SU-DHL-6 (cell line): Measurements from ENCODE around the gene SMAD3.

ENCODE experiments used
- H2AFZ ChIP-seq: fragments of 200-600 bp; sonication (generic); 2 replicates; pipeline ENCODE4 v1.6.1; 2014; ENCODE audit warnings: low read depth, mild to moderate bottlenecking, moderate library complexity, mixed read lengths, antibody characterized with exemption, low read length; ENCODE audit not compliant: severe bottlenecking
- H3F3A ChIP-seq: fragments of 200-600 bp; shearing (Covaris generic); 2 replicates; pipeline ENCODE4 v1.6.0; 2016; ENCODE audit warnings: antibody characterized with exemption, mild to moderate bottlenecking; ENCODE audit not compliant: insufficient read depth
- H3K27ac ChIP-seq: fragments of 200-600 bp; sonication (generic); 2 replicates; pipeline ENCODE4 v1.5.1; 2016; ENCODE audit warnings: low read depth, mild to moderate bottlenecking, low read length, moderate library complexity, mixed read lengths
- H3K27me3 ChIP-seq: fragments of 200-600 bp; sonication (generic), shearing (Covaris generic); 2 replicates; pipeline ENCODE4 v1.6.0; 2014; ENCODE audit warnings: mild to moderate bottlenecking, low read length
- H3K36me3 ChIP-seq: fragments of 200-600 bp; sonication (generic); 2 replicates; pipeline ENCODE4 v1.6.1; 2014; ENCODE audit warnings: mild to moderate bottlenecking, low read length, mixed read lengths
- H3K4me2 ChIP-seq: fragments of 300-600, 200-600 bp; shearing (Covaris generic), sonication (generic); 2 replicates; pipeline ENCODE4 v1.6.0; 2014; ENCODE audit warnings: low read length, low read depth, mild to moderate bottlenecking; ENCODE audit not compliant: poor library complexity, severe bottlenecking
- H3K4me3 ChIP-seq: fragments of 200-600 bp; sonication (generic); 2 replicates; pipeline ENCODE4 v1.5.1; 2014; ENCODE audit warnings: antibody characterized with exemption, low read length, mild to moderate bottlenecking, mixed read lengths; ENCODE audit not compliant: insufficient read depth, poor library complexity, severe bottlenecking
- H3K79me2 ChIP-seq: fragments of 200-600 bp; sonication (generic); 2 replicates; pipeline ENCODE4 v1.6.1; 2014; ENCODE audit warnings: mild to moderate bottlenecking, low read length, moderate library complexity; ENCODE audit not compliant: insufficient read depth
- H3K9ac ChIP-seq: fragments of 200-600 bp; sonication (generic); 2 replicates; pipeline ENCODE4 v1.7.0; 2014; ENCODE audit warnings: mild to moderate bottlenecking, low read length
- H3K9me2 ChIP-seq: fragments of 200-600 bp; sonication (generic); replicated peaks from 2 replicates; pipeline ENCODE4 v1.6.1; 2014; ENCODE audit warnings: low read length; ENCODE audit not compliant: insufficient read depth
- H3K9me3 ChIP-seq: fragments of 200-600 bp; sonication (generic); 2 replicates; pipeline ENCODE4 v1.6.1; 2014; ENCODE audit warnings: low read length, mixed read lengths; ENCODE audit not compliant: insufficient read depth
- H4K20me1 ChIP-seq: fragments of 200-600 bp; sonication (generic); 2 replicates; pipeline ENCODE4 v1.6.1; 2014; ENCODE audit warnings: low read depth, mild to moderate bottlenecking, antibody characterized with exemption, low read length, moderate library complexity, mixed read lengths
- EZH2phosphoT487 ChIP-seq: fragments of 200-600 bp; sonication (generic), shearing (Covaris generic); conservative IDR thresholded peaks from 2 replicates; pipeline ENCODE4 v1.6.1; 2018; ENCODE audit warnings: mild to moderate bottlenecking, antibody characterized with exemption, low read length, moderate library complexity, mixed read lengths
- TF ChIP-seq, protein P1 (sequence below): fragments of 200-600 bp; sonication (generic); IDR thresholded peaks from one replicate; pipeline ENCODE4 v1.5.1; 2017; ENCODE audit warnings: antibody characterized with exemption, mild to moderate bottlenecking, low read length, moderate library complexity; ENCODE audit not compliant: insufficient read depth, poor library complexity, severe bottlenecking

SMAD3 gene

DNA sequence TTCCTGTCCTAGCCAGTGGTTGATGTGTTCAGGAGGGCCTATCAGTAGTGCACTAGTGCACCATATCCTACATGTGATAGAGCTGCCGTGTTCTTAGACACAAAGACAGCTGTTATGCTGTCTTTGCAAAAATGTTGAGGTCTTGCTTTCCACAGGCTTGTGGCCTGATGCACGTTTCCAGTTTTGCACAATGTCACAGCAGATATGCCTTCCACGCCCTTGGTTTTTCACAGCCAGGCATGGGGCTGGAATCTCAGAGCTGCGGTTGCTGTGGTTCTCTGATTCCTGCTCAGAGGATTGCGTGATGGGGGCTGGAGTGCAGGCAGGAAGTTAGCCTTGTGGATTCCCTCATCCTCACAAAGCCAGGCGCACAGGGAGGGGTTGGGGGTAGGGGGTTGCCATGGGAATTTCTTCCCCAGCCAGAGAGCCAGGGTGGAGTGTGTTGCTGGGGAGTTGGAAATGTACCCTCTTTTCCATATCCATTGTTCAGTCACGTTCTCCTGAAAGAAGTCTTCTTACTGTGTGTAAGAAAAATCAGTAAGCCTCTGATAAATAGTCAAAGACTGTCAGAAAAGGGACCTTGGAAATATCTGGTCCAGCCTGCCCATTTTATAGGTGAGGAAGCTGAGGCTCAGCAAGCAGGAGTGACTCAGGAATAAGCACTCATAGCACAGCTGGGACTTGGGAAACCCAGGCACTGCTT is 79.4 kb downstream of the SMAD3 start:
- Histone ChIP-seq H4K20me1 (no peaks in the 10 kb centered on the region), H3K27me3 (no peaks in the 10 kb centered on the region), H3F3A (no peaks in the 10 kb centered on the region), H3K4me2 (no peak overlapping the region), H2AFZ (no peak overlapping the region), H3K9me3 (no peaks in the 10 kb centered on the region), H3K27ac (no peak overlapping the region), H3K79me2 (peaks cover 10% of the 10 kb centered on the region; the same call in 1 of the 2 replicates), H3K36me3 (no peaks in the 10 kb centered on the region), H3K9ac (no peak overlapping the region), H3K4me3 (no peak overlapping the region), H3K9me2 (no peaks in the 10 kb centered on the region)
- TF ChIP-seq, protein P1, sequence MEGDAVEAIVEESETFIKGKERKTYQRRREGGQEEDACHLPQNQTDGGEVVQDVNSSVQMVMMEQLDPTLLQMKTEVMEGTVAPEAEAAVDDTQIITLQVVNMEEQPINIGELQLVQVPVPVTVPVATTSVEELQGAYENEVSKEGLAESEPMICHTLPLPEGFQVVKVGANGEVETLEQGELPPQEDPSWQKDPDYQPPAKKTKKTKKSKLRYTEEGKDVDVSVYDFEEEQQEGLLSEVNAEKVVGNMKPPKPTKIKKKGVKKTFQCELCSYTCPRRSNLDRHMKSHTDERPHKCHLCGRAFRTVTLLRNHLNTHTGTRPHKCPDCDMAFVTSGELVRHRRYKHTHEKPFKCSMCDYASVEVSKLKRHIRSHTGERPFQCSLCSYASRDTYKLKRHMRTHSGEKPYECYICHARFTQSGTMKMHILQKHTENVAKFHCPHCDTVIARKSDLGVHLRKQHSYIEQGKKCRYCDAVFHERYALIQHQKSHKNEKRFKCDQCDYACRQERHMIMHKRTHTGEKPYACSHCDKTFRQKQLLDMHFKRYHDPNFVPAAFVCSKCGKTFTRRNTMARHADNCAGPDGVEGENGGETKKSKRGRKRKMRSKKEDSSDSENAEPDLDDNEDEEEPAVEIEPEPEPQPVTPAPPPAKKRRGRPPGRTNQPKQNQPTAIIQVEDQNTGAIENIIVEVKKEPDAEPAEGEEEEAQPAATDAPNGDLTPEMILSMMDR, result no peak
- no peak for TF ChIP-seq EZH2phosphoT487

DNA sequence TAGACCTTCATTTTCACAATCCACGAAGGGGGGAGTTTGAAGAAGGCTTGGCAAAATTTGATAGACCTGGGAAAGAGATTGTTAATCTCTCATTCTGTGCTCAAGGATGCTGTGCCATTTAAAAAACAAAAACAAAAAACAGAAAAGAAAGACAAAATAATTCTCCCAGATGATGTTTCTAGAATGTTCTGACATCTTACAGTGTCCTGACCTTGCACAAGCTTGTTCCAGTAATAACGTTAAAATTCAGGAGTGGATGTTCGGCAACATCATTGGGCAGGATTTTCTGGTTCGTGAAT is 79.9 kb downstream of the SMAD3 start:
- Histone ChIP-seq H3K4me2 (no peak overlapping the region), H3K9me2 (no peaks in the 10 kb centered on the region), H4K20me1 (no peaks in the 10 kb centered on the region), H3K79me2 (peaks cover 10% of the 10 kb centered on the region; the same call in 1 of the 2 replicates), H3K36me3 (no peaks in the 10 kb centered on the region), H3K27me3 (no peaks in the 10 kb centered on the region), H3K4me3 (no peak overlapping the region), H2AFZ (no peak overlapping the region), H3K9ac (no peak overlapping the region), H3K27ac (no peak overlapping the region), H3K9me3 (no peaks in the 10 kb centered on the region), H3F3A (no peaks in the 10 kb centered on the region)
- no peak for TF ChIP-seq EZH2phosphoT487
- TF ChIP-seq, protein P1, result no peak

DNA sequence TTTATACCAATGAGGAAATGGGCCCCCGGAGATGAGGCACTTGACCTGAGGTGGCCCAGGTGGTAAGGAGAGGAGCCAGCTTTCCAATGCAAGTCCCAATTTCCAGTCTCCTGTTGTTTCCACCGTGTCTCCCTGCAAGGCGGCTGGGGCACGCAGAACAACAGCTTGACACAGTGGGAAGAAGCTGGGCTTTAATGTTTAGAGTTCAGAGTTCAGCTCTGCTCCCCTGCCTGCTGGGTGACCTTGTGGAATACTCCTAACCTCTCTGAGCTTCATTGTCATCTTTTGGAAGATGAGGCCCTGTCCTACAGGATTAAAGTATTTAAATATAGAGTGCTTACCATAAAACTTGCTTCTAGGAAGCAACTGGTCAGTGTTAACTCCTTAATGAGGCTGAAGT is 80.3 kb downstream of the SMAD3 start:
- no peaks in the 10 kb centered on the region for H3F3A ChIP-seq
- no peaks in the 10 kb centered on the region for H4K20me1 ChIP-seq
- no peaks in the 10 kb centered on the region for H3K27me3 ChIP-seq
- peaks cover 10% of the 10 kb centered on the region; the same call in 1 of the 2 replicates for H3K79me2 ChIP-seq
- H3K9me2 ChIP-seq, result no peaks in the 10 kb centered on the region
- H3K4me3 ChIP-seq, result no peak overlapping the region
- no peaks in the 10 kb centered on the region for H3K36me3 ChIP-seq
- H3K4me2 ChIP-seq, result no peak overlapping the region
- H2AFZ ChIP-seq, result no peak overlapping the region
- TF ChIP-seq EZH2phosphoT487, result no peak
- TF ChIP-seq, protein P1, result no peak
- no peaks in the 10 kb centered on the region for H3K9me3 ChIP-seq
- no peak overlapping the region for H3K27ac ChIP-seq
- H3K9ac ChIP-seq, result no peak overlapping the region
